Keratinocyte (primary cell): Measurements from ENCODE around the gene TCIRG1.

Experiments used
- CTCF ChIP-seq, 3 experiments: IDR thresholded peaks in 1 of 3; conservative IDR thresholded peaks in 1 of 3; optimal IDR thresholded peaks in 1 of 3; 2 replicates in 2 of 3; 3 replicates in 1 of 3; pipeline versions ENCODE3 to v1.5.1; 2011; ENCODE audit warnings: low read length in 3 of 3, mild to moderate bottlenecking in 3 of 3, moderate library complexity in 2 of 3, control low read depth in 1 of 3, inconsistent platforms in 1 of 3; ENCODE audit not compliant: insufficient read depth in 2 of 3; ENCODE audit errors: extremely low read depth in 1 of 3
- EZH2 ChIP-seq: IDR thresholded peaks from one replicate; pipeline ENCODE4 v1.6.1; 2012; ENCODE audit warnings: inconsistent platforms, mild to moderate bottlenecking, low read length, moderate library complexity

DNA sequence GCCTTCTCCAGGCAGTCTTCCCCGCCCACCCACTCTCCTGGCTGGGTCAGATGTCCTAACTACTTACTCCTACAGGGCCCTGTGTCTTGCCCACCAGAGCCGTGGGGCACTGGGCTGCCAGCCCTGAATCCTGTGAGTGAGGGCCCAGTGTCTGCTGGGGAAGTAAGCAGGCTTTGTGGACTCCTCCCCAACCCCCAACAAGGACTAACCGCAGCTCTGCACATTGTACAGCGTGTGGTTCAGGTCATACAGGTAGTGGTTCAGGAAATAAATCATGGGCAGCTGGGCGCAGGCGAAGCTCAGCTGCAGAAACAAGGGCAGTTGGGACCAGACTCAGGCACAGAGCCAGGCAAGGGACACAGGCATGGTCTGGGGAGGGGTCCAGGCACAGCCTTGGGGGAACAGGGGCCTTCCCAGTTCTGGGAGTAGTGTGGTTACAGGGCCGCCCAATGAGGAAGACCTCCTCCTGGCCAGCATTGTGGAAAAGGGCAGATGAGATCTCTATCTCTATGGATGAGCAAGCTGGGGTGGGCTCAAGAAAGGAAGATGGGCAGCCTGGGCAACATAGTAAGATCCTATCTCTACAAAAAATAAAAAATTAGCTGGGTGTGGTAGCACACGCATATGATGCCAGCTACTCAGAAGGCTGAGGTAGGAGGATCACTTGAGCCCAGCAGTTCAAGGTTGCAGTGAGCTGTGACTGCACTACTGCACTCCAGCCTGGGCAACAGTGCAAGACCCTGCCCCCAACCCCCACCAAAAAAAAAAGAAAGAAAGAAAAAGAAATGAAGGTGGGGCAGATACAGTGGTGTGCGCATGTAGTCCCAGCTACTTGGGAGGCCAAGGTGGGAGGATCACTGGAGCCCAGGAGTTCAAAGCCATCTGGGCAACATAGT lies 40.4 kb upstream of the TCIRG1 start:
- TF ChIP-seq CTCF (optimal IDR thresholded peaks at IDR 0.05 in 1 of 3, IDR thresholded peaks at IDR 0.05 in 1 of 3, conservative IDR thresholded peaks at IDR 0.05 in 1 of 3; ENCODE audit: extremely low read depth in 1 of 3, insufficient read depth in 2 of 3, low read length in 3 of 3) (no peak), EZH2 (no peak)
